GM21825 (cell line): Measurements from ENCODE around the gene IL12RB2.
"Not testable (repeated sequence)": the region's sequence is repeated elsewhere in the genome, so short reads cannot be mapped to it uniquely, and the experiment has no call there.

Experiments
- ATAC-seq: cut with Tn5 transposase; IDR thresholded peaks from one replicate; pipeline ENCODE4 v1.9.1; 2021; ENCODE audit warnings: mild to moderate bottlenecking, moderate library complexity; ENCODE audit not compliant: unreplicated experiment

IL12RB2 gene

DNA sequence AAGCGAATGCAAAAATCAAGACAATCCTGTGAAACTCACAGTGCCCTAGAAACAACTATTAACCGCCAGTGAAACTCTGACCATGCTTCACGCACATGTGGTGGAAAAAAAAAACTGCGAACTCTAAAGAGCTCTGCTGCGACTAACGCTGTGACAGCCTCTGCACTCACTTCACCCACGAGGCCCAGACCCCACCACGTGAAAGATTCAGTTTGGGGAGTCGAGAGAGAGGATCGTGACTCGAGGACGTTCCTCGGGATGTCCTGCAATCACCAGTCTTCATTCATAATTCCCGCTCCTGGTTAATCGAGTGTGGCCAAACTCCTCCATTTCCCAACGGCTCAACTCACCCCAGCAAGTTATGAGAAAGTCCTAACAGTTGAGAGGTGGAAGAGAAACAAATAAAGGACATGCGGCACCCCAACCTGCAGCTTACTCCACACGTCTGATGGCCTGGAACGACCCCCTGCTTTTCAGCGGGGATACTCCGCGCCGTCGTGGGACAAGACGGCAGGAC, 121.4 kb downstream of the IL12RB2 start:
- ATAC-seq: no peak

DNA sequence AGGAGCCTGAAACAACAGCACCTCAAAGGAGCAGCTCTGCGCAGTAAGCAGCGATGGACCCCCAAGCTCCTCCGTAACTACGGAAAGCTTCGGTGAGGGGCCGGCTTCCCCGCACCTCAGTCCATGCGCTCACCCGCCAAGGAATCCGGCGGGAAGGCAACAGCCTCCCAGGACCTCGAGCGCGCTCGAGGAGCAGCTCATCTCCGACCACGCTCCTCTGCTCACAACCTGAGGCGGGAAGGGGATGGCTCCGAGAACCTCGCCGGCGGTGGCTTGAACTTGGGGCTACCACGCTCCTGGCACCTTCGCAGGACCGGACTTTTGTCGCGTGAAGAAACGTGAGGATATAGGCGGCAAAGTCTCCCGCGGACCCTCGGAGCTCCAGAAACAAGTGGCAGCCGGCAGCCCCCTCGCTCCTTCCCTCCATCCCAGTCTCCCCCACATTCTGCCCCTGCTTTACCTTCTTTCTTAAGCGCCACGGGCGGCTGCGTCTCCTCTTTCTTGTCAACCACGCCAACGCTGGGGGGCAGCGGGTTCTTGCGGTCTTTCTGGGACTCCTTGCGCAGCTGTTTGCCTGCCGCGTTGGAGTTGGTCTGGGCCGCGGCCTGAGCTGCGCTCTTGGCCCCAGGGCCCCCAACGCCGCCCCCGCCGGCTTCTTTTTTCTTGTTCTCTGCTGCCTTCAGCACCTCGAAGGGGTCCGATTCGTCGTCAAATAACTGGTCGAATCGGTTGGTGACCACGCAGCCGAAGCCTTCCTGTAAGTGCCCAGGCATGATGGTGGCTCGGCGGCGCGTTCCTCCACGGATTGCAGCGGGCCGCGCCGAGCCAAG, 122.1 kb downstream of the IL12RB2 start:
- peak; percentile 2 for ATAC-seq

DNA sequence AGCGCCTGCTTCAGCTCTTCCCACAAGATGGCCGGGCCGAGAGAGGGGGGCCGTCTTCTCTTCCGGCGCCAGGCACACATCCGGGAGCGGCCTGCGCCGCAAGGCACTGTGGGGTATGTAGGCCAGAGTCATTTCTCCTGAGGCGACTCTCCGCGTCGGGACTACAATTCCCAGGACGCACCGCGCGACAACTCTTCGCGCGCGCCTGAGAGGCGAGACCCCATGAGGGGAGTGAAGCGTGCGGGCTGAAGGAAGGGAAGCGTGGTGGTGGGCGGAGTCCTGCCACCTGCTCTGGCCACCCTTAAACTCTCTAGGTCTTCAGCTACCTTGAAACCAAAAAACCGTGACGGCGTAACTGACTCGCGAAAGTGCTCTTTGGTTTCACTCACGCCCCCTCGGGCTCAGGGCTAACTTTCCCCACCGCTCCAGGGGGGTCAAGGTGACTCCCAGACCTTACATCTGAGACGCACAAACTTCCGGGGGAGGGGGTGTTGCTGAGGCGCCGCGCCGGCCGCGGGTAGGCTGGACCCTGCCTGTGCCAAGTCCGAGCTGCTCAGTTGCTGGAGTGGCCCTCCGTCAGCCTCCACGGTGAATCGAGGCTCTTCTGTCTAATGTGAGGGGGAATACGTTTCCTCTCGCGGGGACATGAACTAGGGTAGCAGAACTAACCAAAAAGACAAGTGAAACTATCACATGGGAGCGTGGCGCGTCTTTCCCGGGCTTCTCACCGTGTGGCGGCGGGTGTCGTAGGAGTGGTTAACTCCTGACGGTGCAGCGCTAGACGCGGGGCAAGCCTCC, 122.9 kb downstream of the IL12RB2 start, which contains the start of gene SERBP1:
TSS of gene SERBP1 (minus strand) at position 45 of the 798 bp plus-strand sequence. CDS start 102 bp downstream, outside the sequence.
- ATAC-seq: peak; percentile 93

DNA sequence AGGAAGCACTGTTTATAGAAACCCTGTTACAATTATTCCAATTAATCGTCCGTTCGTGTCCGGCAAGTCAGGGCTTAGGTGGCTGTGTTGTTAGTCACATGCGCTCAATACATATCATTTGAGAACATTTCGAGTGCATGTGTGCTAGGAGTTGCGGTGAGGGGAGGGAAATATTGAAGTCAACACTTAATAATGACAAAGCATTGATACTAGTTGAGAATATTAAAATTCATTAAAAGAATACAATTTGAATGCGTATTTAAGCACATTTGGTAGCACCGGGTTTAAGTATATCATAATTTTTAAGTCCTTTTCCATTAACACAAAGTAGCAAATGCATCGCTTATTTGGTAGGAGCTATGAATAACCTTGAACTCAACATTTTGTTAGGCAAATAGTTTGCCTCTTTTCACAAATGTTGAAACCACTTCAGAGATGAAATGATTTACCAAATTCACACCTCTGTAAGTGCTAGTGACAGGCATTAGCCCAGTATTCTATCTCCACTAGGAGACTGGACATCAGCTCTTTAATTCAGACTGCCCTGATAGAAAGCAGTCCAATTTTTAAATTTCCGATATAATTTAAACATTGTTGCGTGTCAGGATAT, 123.6 kb downstream of the IL12RB2 start:
- ATAC-seq: no peak

DNA sequence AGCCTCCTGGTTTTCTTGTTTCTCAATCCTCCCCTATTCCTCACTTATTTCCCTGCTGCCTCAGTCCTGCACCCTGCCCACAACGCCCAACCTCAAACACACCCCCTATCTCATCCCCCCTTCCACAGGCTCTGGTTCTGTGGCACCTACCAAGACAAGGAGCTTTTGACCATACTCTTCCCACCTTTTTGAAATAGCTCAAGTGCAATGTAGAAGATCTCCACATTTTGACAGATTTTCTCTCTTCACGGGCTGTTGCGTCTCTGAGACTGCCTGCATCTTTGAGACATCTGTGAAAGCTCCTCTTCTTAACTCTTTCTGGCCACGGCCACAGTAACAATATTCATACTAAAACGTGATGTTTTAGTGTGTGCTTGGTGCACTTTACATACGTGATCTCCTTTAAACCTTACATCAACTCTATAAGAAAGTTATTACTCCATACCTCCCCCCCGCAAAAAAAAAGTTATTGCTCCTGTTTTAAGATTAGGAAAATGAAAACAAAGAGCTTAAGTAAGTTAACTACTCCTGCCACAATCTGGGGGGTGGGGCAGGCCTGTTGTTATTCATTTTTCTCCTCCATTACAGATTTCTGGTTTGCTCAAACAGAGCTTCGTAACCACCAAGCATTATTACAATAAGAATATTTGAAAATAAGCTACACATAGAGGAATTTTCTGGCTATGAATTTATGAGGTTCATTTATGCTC, 124.4 kb downstream of the IL12RB2 start:
- ATAC-seq: no peak

DNA sequence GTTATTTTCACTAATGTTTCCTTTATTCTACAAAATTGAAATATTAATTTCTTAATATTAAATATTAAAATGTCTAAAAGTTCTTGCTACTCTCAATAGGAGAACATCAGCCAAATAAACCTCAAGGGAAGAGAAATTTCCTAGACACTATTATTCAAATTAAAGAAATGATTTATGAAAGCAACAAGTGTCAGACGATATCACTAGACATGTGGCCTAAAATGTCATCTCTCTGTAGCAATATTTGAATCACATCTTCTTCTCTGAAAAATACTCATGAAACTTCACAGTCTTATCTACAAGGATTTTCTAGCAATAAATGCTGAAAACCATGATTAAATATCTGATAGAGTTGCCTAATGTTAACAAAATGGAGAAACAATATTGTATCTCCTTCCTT, 125.1 kb downstream of the IL12RB2 start:
- no peak for ATAC-seq

DNA sequence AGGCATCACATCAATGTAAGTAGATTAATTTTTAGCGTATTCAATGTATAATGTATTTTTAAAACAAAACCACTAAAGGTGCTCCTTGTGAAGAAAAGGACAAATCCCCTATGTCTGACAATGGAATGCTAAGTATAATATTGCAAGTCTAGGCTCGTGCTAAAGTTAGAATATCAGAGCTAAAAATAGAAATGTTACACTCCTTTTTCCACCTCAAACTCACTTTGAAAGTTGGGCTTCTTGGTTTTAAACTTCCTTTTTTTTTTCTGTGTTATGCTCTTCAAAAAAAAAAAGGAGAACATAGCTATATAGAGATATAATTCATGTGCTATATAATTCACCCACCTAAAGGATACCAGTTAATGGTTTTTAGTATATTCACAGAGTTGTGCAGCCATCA, 126.2 kb downstream of the IL12RB2 start:
- no peak for ATAC-seq

DNA sequence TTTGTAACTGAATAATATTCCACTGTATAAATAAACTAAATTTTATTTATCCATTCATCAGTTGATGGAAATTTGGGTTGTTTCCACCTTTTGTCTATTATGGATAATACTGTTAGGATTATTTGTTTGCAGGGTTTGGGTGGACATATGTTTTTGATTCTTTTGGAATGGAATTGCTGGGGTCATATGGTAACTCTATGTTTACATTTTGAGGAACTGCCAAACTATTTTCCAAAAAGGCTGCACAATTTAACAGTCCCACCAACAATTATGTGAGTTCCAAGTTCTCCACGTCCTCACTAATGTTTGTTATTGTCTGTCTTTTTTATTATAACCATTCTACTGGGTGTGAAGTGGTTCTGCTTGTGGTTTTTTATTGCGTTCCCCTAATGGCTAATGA, 126.8 kb downstream of the IL12RB2 start:
- no peak for ATAC-seq

DNA sequence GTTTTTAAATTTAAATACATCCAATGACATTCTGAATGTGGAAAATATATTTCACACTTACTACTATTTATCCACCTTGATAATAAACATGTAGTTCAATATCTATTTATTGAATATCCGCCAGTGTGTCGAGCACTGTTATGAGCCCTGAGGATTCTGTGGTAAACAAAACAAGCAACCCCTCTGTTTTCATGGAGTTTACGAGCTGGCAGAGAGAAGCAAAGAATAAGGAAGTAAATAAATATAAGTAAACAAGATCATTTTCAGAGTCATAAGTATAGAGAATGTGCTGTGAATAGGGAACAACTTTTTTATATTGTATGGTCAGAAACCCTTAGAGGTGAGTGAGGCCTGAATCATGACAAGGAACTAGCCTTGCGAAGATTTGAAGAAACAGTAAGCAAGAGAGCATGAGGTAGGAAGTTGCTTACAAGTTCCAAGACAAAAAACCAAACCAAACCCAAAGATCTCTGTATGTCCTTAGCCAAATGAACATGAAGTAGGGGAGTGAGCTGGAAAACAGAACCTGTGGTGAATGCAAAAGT, 128.9 kb downstream of the IL12RB2 start:
- ATAC-seq: no peak

DNA sequence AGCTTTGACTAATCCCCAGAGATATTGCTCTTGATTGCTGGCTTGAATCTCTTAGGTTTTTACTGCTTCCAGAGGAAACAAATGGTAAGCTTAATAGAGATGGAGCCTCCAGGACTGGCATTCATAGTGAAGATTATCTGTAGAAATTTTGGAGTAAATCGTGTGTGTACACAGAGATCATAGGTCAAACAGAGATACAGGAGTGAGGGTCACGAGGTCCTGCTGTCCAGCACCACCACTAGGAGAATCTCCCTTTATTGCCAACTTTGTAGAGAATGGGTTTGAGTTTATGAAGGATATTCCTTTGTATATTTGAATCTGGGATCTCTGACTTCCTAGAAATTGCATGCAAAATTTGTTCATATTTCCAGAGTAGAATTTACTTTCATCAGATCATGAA, 130.3 kb downstream of the IL12RB2 start:
- ATAC-seq: no peak

DNA sequence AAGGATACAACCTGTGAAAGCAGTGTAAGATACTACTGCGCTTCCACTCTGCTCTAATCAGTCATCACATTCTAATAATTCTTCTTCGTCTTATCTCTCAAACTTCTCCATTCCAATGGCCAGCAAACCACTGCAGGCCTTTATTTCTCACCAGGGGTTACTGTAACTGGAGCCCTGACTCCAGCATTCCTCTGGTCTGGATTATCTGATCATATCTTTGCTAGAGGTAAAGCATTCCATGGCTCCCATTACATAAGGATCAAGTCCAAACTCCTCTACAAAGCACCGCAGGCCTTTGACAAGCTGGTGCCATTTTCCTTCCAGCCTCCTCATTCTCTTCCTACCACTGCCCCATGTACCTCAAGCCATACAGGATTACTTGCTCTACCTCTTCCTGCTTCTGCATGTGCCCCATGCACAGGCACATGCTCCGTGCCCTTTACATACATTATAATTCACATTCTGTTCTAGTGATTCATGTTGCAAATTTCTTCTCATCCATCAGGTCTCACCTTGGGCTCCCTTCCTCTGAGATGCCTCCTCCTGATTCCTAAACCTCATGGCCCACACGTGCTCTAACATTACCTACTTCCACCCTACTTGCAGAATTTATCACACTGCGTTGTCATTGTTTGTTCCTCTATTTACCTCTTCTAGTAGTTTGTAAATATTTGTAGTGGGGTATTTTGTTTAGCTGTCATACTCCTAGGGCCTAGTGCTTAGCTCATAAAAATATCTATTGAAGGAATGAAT, 131.8 kb downstream of the IL12RB2 start:
- ATAC-seq: no peak

DNA sequence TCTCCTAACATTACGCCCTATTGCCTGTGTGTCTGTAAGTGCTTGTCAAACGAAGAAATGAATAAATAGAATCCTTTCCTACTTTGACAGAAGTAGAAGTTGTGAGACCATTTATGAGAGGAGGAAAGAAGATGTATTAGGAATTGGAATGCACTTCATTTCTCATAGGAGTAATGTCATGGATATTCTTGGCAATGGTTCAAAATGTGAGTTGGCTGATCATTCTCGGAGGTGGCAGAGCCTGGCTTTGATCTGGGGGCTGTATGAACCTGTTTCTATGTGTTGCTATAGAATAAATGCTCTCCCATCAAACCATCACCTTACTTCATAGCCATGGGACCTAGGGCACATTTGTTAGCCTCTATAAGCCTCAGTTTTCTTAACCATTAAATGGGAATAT, 132.7 kb downstream of the IL12RB2 start:
- no peak for ATAC-seq

DNA sequence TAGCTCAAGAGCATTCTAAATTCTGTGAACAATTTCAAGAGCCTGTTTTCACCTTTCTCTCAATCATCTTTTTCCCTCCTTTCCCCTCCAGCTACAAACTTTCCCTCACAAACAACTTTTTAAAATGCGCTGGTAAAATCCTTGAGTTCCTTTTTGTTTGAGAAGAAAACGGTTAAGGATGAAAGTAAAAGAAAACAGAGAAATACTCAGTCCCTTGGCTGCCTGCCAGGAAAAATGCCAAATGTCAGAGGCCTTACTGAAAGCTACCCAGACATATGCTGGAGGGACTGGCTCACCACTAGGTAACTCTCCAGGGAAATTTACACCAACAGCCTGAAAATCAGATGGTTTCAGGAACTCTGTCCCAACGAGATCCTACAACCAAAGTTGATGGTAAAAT, 133.5 kb downstream of the IL12RB2 start:
- ATAC-seq: no peak

DNA sequence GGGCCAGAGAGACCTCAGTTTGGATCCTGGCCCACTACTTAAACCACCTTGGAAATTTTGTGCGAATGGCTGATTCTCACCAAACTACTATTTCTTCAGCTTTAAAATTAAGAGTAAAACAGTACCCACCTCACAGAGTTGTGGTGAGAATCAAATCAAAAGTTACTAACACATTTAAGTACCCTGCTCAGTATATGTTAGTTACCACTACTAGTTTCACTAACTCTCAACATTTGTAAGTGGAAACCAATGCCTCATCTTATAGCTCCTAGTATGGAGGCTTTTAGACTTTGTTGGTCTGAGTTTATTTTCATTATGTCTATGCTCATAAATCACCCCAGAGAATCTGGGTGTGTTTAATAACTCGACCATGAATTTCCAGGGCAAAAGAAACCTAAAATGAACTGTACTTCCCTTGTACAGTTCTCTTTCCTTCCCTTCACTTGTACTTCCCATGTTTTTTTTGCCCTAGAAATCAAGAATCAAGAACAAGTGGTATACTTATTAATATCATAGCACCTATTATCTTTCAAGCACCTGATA, 134.1 kb downstream of the IL12RB2 start:
- no peak for ATAC-seq

DNA sequence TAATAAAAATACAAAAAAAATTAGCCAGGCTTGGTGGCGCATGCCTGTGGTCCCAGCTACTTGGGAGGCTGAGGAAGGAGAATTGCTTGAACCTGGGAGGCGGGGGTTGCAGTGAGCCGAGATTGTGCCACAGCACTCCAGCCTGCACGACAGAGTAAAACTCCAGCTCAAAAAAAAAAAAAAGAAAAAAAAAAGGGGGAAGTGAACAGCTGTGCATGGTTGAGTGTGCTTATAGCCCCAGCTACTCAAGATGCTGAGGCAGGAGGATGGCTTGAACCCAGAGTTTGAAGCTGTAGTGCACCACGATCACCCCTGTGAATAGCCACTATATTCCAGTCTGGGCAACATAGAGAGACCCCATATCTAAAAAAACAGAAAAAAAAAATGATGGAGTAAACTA, 138.3 kb downstream of the IL12RB2 start:
- not testable (repeated sequence) for ATAC-seq
